ENCODE data around the gene TBC1D24.
"Not testable (repeated sequence)": the region's sequence is repeated elsewhere in the genome, so short reads cannot be mapped to it uniquely, and the experiment has no call there.

- TF ChIP-seq POLR2A, CTCF (IDR thresholded peaks at IDR 0.05): not testable (repeated sequence)
These were observed 5.1 kb downstream of the TBC1D24 start for GRCh38 chr16:2479996-2480395.
